ENCODE results near the gene ENTPD2. TPM values are rescaled to one million over a fixed set of nuclear protein-coding genes. Genes with fewer than 3 reads are reported as not detected.

The ENTPD2 gene
- total and polyA plus RNA-seq, 8 donors: 0.91 to 6.5 (median 2.7) TPM

DNA sequence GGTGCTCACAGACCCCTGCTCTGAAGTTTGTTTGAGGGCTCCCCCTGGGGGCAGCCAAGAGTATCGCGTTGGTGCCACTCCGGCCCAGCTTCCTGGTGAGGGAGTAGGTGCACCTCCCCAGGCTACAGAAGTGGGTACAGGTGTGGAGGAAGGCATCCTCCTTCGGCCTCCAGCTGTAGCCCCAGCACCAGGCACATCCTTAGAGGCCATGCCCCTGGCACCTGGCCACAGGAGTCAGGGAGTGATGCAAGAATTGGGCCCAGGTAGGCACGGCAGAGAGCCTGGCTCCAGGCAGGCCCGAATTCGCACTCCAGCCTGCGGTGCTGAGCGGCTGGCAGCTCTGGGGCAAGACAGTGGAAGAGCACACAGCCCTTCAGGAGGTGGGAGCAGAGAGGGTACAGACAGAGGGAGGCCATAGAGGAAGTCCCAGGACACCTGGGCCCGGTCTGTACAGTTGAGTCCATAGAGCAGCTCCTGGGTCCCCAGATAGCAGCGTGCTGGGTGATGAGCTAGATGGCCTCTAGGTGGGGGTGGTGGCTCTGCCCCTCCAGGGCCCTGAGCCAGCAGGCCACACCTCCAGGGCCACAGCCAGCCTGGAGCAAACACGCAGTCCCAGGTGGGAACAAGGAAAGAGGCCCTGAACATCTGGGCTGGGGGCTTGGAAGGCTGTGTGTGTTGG, 14.1 kb upstream of the ENTPD2 start:
- Histone ChIP-seq H3K9me3 (no peaks in the 10 kb centered on the region), H3K36me3 (no peaks in the 10 kb centered on the region), H3K4me1 (peaks cover 0 to 13% (median 13%) of the 10 kb centered on the region in 3 donors), H3K27ac (no peak overlapping the region), H3K4me3 (no peak overlapping the region), H3K27me3 (no peaks in the 10 kb centered on the region)
- WGBS, 2 donors: 51 to 55% methylated on average over 12 of the region's 12 CpGs
- DNase-seq: peak; percentile 74 to 94 (median 87)
- intact Hi-C loops (cut with DNase I): no loop called here
- TF ChIP-seq, protein P1, sequence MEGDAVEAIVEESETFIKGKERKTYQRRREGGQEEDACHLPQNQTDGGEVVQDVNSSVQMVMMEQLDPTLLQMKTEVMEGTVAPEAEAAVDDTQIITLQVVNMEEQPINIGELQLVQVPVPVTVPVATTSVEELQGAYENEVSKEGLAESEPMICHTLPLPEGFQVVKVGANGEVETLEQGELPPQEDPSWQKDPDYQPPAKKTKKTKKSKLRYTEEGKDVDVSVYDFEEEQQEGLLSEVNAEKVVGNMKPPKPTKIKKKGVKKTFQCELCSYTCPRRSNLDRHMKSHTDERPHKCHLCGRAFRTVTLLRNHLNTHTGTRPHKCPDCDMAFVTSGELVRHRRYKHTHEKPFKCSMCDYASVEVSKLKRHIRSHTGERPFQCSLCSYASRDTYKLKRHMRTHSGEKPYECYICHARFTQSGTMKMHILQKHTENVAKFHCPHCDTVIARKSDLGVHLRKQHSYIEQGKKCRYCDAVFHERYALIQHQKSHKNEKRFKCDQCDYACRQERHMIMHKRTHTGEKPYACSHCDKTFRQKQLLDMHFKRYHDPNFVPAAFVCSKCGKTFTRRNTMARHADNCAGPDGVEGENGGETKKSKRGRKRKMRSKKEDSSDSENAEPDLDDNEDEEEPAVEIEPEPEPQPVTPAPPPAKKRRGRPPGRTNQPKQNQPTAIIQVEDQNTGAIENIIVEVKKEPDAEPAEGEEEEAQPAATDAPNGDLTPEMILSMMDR (IDR thresholded peaks at IDR 0.05): peak; percentile 64 to 83 (median 74)
- no peak for FAIRE-seq
- peak; percentile 46 to 68 (median 67) for ATAC-seq

DNA sequence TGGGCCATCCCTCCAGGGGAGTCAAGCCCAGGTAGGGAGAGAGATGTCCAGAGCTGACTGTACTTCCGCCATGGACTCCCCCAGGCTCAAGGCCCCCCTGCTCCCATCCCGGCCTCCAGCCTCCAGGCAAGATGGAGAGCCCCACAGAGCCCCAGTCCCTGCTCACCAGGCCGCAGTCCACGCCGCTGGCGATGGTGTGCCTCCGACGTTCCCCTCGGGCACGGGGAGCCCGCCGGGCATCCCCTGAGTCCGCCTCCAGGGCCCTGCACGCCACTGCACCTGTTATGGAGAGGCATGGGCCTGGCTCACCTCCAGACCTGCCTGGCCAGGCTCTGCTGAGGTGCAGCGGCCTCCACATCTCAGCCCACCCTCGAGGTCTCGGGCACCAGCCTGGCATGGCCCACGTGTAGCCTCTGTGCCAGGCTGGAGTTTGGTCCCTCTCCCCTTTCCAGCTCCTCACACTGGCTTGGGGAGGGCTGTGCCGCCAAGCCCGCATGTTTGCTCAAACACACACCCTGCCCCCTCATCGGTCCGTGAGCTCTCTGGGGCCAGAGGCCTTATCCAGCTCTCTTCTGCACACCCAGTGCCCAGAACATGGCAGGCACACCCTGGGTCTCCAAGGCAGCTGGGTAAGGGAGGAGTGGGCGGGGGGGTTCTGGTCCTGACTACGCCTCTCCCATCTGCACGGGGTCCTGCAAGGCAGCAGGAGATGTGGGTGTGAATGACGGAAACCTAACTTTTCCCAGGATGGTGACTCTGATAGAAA, 12.4 kb upstream of the ENTPD2 start:
- Histone ChIP-seq H3K36me3 (no peaks in the 10 kb centered on the region), H3K27me3 (no peaks in the 10 kb centered on the region), H3K4me3 (no peak overlapping the region), H3K27ac (no peak overlapping the region), H3K9me3 (no peaks in the 10 kb centered on the region), H3K4me1 (peaks cover 0 to 11% (median 10%) of the 10 kb centered on the region in 3 donors)
- no peak for ATAC-seq
- DNase-seq: peak in 3 of 6 donors; percentile 47 to 81 (median 60)
- no peak for FAIRE-seq
- intact Hi-C loops (cut with DNase I): no loop called here
- TF ChIP-seq, protein P1 (IDR thresholded peaks at IDR 0.05): no peak
- 82 to 89% methylated on average over 26 of the region's 26 CpGs for WGBS, 2 donors

DNA sequence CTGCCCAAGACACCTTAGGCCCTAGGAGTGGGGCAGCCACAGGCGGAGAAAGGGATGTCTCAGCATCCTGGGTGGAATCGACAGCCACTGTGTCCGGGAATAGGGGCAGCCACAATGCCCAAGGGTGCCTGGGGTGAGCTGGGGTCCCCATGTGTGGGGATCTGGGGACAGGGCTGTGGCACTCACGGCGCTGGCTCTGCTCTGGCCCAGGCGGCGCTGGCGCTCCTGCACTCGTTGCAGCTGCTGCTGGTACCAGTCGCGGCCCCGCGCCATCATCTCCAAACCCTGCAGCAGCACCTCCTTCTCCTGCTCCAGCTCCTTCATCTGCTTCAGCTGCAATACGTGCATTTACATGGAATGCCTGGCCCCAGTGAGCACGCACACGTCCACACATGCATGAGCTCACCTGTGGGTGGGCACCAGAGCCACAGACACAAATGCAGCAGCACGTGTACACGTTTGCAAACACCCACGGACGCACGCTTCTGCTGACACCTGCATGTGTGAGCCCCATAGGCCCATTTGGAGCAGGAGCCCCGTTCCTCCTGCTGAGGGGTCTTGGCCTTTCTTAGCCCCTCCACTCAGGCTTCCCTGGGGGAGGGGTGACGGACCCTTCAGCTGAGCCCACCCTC, 11.6 kb upstream of the ENTPD2 start:
- Histone ChIP-seq H3K36me3 (no peaks in the 10 kb centered on the region), H3K9me3 (no peaks in the 10 kb centered on the region), H3K27me3 (no peaks in the 10 kb centered on the region), H3K4me1 (peaks cover 0 to 5% (median 5%) of the 10 kb centered on the region in 3 donors), H3K4me3 (no peak overlapping the region), H3K27ac (no peak overlapping the region)
- 91 to 92% methylated on average over 23 of the region's 23 CpGs for WGBS, 2 donors
- DNase-seq (peak in 3 of 6 donors; percentile 3 to 72 (median 27)), FAIRE-seq (no peak), ATAC-seq (no peak)
- intact Hi-C loops (cut with DNase I): loop anchor here in 1 of 3 donors (2.0 kb wide), 1 partner anchor 17 kb away; no protein-coding TSS in a partner anchor
- TF ChIP-seq, protein P1 (IDR thresholded peaks at IDR 0.05): no peak

DNA sequence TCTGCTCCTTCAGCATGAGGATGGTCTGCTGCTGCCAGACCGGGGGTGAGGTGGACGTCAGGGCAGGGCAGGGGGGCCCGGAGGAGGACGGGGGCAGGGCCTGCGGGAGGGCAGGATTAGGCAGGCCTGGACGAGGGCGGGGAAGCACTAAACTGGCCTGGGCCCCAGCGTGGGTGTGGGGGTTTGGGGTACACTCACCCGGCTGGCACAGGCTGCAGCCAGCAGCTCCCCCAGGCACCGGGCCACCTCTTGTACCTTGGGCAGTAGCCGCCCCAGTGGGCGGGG, 11.0 kb upstream of the ENTPD2 start:
- Histone ChIP-seq H3K27ac (no peak overlapping the region), H3K4me1 (peaks cover 0 to 5% (median 5%) of the 10 kb centered on the region in 3 donors), H3K9me3 (no peaks in the 10 kb centered on the region), H3K27me3 (no peaks in the 10 kb centered on the region), H3K4me3 (no peak overlapping the region), H3K36me3 (no peaks in the 10 kb centered on the region)
- TF ChIP-seq, protein P1 (IDR thresholded peaks at IDR 0.05): no peak
- no peak for ATAC-seq
- WGBS, 2 donors: 81 to 90% methylated on average over 12 of the region's 12 CpGs
- no peak for FAIRE-seq
- intact Hi-C loops (cut with DNase I): loop anchor here in 1 of 3 donors (2.0 kb wide), 1 partner anchor 16 kb away; no protein-coding TSS in a partner anchor
- DNase-seq: peak in 3 of 6 donors; percentile 10 to 79 (median 48)
